ENCODE results near the gene METTL2B. TPM values are rescaled to one million over a fixed set of nuclear protein-coding genes. Genes with fewer than 3 reads are reported as not detected.

METTL2B gene, protein sequence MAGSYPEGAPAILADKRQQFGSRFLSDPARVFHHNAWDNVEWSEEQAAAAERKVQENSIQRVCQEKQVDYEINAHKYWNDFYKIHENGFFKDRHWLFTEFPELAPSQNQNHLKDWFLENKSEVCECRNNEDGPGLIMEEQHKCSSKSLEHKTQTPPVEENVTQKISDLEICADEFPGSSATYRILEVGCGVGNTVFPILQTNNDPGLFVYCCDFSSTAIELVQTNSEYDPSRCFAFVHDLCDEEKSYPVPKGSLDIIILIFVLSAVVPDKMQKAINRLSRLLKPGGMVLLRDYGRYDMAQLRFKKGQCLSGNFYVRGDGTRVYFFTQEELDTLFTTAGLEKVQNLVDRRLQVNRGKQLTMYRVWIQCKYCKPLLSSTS
- polyA plus RNA-seq (2013, experiment 1 of 2; ENCODE audit: insufficient read length), result 18.0 TPM
- polyA plus RNA-seq (2013, experiment 2 of 2; ENCODE audit: insufficient read length), result 18.9 TPM

DNA sequence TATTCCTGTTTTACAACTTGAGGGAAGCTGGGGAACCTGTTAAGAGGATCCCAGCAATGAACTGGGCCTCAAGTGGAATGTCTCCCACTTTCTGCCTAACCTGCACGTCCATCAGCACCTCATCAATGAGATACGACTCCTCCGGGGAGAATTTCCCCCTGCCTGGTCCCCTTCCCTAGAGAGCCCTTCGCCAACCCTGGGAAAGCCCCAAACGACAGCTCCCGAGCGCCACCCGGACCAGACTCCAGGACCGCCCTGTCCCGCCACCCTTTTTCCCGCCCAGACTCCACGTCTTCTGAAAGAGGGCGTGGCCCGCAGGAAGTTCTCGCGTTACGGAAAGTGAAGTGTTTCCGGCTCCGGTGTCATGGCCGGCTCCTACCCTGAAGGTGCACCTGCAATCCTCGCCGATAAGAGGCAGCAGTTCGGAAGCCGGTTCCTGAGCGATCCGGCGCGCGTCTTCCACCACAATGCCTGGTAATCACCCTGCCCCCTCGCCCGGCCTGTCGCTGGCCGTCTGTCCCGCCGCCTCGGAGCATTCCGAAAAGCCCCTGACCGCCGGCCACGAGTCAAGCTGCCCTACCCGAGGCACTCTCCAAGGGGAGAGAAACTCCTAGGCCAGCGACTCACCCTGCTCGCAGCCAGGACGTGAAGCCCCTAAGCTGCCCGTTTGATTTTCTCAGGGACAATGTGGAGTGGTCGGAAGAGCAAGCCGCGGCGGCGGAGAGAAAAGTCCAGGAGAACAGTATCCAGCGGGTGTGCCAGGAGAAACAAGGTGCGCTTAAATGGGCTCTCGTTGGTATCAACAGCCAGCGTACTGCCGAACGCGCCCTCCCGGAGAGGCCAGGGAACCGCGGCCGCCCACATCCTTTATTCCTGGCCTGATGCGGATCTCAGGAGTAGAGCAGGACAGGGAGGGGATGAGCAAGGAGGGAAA lies at the start of gene METTL2B:
Gene METTL2B (plus strand): TSS at position 347 of the 934 bp plus-strand sequence. CDS start 18 bp downstream, at position 365.
- peak; percentile 93 for DNase-seq

DNA sequence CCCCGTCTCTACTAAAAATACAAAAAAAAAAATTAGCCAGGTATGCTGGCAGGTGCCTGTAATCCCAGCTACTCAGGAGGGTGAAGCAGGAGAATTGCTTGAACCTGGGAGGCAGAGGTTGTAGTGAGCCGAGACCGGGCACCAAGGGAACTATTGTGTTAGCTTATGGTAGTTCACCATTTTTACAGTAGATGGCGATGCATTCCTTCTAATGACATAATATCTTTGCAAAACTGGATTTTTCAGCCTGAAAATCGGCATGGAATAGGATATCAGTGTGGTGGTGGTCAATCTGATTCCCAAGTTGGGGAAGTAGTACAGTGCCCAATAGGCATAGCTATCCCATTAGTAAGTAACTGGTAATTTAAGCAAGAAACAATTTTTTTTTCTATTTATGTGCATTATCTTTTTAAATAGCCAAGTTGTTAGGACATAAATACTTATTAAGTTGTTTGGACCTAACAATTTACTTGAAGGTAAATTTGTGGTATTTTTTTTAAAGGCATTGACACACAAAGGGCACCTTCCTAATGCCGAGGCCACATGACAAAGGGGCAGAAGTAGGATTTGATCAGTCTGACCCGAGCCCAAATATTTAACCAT lies 49.2 kb upstream of the METTL2B start:
- DNase-seq, result peak; percentile 60

DNA sequence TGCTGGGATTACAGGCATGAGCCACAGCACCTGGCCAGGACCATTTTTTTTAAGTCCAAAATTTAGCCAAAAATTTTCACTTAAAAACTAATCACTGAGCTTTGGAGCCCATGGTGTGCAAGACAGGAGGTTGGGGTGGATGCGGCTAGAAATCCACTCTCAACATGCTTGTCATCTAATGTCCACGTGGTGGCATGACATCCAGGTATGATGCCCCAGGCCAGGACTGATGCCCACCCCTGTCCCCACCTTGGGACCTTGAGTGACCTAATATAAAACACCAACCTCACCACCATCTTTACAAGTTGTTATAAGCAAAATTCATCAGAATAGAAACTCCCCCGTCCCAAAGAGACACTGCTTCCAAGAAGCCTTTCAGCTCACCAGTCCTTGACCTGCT lies 46.3 kb upstream of the METTL2B start:
- DNase-seq, result no peak

DNA sequence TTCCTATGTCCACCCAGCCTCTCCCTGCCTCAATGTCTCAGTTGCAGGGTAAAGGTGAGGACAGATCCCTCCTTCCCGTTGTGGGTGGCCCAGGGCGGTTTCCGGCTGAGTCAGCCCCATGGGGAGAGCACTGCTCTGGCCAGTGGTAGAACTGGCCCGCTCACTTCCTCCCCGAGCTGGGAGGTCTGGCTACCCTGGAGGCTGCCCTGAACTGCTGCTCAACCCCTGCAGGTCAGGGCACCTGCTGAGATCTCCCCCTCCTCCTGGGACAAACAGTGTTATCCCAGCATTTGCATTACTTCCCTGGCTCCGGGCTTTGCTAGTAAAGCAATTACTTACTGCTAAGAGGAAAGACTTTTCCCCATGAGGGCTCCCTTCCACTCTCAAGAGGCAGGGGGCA lies 45.3 kb upstream of the METTL2B start:
- peak; percentile 48 for DNase-seq

DNA sequence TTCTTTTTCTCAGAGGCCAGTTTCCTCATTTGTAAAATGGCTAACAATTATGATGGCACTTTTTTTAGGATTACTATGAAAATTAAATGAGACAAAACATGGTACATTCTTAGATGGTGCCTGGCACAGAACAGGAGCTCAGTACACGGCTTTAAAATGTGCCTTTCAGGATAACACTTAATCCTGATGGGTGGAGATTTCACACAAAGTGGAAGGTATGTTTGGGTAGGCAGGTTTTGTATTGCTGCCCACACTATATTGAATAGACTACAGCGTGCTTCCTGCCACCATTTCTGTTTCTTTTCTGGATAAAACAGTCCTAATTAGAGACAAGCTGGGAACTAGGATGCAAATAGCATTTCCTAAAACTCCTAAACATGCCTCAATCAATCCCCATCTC lies 44.8 kb upstream of the METTL2B start:
- no peak for DNase-seq

DNA sequence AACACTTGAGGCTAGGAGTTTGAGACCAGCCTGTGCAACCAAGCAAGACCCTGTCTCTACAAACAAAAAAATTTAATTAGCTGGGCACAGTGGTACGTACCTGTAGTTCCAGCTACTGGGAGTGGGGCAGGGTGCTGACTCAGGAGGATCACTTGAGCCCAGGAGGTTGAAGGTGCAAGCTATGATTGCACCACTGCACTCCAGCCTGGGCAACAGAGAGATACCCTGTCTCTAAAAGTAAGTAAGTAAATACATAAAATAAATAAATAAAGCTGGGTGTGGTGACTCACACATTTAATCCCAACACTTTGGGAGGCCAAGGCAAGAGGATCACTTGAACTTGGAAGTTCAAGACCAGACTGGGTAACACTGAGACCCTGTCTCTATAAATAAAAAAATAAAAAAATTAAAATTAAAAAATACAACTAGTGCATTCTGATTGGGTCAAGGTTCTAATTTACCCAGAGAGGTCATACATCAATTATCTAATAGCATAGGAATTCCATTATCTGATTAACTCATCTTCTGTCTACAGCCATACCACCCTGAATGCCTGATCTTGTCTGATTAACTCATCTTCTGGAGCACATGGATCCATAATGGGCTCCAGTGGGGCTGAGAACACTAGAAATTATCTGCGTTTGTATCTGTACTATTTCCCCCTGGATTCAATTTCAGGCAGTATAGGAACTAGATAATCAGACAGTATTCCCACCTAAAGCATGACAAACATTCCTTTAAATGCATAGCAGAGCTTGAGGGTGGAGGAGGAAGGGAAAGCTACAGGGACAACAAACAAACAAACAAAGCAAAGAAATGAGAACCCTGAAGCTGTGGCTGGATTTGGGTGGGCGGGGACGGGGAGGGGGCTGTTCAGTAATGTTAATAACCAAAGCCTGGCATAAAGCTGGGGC lies 41.9 kb upstream of the METTL2B start:
- DNase-seq, result no peak

DNA sequence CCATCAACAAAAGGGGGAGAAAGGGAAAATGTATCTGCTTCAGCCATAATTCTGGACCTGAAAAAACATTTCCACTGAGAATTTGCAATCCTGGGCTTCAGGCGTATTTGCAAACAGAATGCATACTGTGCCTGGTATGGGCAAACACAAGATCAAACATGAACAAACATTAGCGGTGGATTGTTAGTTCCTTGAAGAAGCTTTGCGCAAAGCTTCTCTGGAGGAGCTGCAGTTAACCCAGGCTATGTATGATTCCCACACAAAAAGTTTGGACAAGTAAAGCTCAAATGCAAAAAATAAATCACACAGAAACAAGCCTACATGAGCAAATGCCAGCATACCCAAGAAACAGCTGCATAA lies 41.2 kb upstream of the METTL2B start:
- no peak for DNase-seq

DNA sequence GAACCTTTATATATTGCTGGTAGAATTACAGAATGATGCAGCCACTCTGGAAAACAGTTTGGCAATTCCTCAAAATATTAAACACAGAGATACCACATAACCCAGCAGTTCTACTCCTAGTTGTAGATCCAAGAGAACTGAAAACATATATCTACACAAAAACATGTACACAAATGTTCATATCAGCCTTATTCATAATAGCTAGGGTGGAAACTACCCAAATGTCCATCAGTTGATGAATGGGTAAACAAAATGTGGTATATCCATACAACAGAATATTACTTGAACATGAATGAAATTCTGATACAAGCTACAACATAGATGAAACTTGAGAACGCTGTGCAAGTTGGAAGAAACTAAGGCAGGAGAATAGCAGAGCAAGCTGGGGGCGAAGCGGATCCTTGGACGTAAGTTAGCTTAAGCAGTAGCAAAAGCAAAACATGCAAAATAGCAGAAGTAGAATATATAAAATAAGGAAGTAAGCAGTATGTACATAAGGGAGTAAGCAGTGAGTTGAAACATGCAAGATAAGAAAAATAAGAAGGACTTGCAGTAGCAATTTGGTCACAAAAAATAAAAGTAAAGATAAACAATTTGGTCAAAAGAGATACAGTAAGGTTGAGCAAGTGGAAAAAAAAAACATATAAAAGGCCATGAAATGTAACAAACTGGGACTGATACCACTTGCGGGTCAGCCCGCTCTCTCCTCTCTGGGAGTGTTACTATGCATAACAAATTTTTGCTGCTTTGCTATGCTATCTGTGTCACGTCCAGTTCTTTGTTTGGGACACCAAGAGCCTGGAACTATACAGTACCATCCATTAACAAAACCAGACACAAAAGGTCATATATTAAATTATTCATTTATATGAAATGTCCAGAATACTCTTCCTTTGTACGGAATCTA lies 38.9 kb upstream of the METTL2B start:
- no peak for DNase-seq

DNA sequence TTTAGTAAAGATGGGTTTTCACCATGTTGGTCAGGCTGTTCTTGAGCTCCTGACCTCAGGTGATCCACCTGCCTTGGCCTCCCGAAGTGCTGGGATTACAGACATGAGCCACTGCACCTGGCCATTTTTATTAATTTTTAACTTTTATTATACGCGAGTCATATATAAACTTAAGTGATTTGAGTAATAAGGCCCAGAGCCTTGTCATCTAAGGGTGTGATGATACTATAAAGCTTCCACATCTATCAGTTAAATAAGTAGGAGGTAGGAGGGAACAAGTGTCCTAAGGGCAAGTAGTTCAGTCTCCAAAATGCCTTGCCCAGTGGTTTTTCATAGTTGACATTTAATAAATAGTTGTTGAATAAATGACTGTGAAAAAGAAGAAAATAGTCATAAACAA lies 34.2 kb upstream of the METTL2B start:
- DNase-seq, result no peak

DNA sequence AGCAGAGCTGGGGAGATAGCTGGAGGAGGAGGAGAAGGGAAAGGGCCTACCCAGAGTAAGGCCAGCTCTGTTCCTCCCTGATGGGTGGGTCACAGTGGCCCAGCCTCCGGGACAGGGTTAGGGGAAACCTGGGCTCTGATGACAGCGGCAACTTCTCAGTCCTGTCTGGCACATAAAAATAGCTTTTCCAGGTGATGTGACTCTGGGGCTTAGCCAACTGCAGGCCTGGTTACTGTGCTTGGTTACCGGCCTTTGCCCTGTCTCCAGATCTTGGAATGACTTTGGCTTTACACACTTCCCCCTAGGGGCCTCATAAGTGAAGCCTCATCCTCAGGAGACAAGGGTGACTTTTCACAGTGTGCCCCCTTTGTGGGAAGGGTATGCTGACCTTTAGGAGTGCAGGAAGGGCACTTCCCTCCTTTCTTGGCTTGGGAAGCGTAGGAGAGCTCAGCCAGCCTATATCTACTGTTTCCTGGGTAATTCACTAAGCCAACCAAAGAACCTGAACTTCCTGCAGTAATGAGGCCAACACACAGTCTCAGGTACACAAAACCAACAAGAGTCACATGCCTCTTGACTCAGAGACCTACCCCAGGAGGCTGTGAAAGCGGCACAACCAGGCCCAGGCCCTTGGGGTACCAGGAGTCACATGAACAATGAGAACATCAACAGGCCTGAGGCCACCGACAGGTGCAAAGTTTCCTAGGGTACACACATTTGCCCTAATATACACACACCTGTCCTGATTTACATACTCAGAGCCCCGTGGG lies 32.5 kb upstream of the METTL2B start:
- no peak for DNase-seq

DNA sequence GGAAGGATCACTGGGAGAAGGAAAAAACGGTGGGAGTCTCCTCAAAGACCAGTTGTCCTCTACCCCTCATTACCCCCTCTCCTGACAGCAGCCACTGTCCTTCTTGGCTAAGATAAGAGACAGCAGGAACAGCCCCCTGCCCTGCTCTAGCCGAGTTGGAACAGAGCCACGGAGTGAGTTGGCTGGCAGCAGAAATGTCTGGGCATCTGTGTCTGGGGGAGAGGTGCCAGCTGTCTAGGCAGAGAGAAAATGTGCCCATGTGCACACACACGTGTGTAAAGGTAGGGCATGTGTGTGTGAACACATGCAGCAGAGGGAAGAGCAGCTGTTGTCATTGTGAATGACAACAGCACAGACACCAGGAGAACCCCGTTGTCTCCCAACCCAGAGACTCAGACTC lies 30.2 kb upstream of the METTL2B start:
- no peak for DNase-seq

DNA sequence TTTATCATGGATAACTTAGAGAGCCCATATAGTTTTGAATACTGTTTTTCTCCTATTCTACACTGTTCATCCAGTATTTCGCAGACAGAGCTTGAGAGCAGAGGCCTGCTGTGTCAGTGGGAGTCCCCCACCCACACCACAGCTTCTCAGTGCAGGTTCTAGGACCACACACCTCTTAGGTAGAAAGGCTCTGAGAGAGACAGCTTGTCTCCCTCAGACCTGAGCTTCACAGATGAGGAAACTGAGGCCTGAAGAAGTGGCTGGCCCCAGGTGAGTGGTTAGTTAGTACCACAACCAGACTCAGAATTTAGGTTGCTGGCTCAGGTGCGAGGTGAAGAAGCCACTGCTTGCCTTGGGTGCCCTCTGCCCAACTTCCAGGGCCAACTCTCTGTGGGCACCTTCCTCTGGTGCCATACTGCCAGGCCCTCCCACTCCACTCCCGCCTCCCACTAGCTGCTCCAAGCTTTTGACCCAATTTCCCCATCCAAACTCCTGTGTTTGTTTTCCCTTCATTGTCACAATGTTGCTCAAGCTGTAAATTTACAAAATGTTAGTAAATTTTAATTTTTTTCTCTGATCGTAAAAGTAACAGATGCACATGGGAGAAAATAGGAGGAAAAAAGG lies 28.5 kb upstream of the METTL2B start:
- DNase-seq, result no peak

DNA sequence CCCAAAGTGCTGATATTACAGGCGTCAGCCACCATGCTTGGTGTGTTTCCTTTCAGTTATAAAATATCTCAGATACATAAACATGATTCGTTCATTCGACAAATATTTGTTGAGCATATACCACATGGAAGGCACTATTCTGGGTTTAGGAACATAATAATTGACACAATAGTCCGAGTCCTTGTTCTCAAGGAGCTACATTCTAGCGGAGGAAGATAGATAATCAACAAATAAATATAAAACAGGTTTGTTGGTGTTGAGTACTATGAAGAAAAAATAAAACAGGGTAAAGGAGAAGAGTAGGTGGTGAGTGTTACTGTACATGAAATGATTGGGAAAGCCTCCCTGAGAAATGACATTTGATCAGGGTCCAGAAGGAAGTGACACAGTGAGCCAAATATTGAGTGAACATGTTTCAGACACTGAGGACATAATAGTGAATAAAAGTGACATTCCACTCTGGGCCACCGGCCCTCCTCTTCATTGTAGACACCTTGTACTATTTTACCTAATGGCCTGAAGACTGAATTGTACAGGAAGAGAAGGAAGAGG lies 27.7 kb upstream of the METTL2B start:
- DNase-seq, result no peak

DNA sequence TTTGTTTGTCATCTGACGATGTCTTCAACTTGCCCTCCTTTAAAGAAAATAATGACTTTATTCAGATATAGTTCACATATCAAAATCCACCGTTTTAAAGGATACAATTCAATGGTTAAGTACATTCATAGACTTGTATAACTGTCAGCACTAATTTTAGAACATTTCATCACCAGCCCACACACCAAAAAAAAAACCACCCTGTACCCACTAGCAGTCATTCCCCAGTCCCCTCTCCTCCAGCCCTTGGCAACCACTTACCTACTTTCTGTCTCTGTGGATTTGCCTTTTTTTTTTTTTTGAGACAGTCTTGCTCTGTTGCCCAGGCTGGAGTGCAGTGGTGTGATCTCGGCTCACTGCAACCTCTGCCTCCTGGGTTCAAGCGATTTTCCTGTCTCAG lies 26.1 kb upstream of the METTL2B start:
- DNase-seq, result no peak

DNA sequence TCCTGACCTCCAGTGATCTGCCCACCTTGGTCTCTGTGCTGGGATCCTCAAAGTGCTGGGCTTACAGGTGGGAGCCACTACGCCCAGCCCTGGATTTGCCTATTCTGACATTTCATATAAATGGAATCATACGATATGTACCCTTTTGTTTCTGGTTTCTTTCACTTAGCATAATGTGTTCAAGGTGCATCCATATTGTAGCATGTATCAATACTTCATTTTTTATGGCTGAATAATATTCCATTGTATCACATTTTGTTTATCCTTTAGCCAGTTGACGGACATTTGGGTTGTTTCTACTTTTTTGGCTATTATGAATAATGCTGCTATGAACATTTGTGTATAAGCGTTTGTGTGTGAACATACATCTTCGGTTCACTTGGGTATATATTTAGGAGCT lies 25.6 kb upstream of the METTL2B start:
- DNase-seq, result no peak

DNA sequence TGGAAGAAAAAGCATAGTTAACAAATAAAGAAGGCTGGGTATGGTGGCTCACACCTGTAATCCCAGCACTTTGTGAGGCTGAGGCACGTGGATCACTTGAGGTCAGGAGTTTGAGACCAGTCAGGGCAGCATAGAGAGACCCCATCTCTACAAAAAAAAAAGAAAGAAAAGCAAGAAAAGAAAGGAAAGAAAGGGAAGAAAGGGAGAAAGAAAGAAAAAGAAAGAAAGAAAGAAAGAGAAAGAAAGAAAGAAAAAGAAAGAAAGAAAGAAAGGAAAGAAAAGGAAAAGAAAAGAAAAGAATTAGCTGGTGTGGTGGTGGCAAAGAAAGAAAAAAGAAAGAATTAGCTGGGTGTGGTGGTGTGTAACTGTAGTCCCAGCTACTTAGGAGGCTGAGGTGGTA lies 24.0 kb upstream of the METTL2B start:
- DNase-seq, result no peak

DNA sequence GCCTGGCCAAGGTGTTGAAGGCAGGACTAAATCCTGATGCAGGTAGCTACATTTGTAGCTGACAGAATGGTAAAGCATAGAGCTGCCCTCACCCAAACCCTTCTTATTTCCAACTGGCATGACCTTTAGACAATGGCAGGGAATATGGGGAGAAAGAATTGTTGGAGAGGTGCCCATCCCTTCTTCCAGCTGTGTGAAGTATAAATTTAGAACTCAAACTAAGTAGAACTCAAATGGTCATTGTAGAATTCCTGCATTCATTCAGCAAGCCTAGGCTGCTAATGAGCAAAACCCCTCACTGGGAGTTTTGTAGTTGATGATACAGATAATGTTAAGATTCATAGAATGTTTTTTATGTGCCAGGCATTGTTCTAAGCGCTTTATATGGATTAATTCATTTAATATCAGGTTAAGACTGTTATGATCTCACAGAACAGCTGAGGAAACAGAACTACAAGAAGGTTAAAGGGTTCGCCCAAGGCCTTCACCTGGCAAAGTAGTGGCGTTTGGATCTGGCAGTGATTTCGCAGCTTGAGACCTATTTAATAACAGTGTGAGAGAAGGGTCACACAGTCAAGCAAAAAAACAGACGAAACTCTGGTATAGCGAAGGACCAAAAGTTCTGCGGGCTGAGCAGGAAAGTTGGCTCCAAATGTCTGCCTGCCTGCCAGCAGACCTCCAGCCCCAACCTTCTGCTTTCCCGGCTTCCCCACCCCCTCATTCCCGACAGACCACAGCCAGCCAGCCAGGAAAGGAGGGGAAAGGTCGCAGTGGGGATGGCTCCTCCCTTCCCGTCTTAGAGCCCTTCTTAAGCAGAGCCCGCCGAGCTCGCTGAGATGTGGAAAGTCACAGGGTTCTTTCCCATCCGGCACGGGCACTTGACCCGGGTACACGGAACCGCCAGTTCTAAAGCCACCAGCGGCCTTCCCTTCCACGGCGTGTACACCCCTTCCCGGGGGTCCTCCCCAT lies 22.4 kb upstream of the METTL2B start:
- peak; percentile 76 for DNase-seq
